ENCODE data around the gene MYEOV. TPM values are rescaled to one million over a fixed set of nuclear protein-coding genes. Genes with fewer than 3 reads are reported as not detected.
A peak's percentile ranks its signal among the peaks of the same experiment; 100 is the strongest.

The MYEOV gene
- total RNA-seq, 2 donors from 2014 or later = not detected

- no peaks in the 10 kb centered on the region for H3K36me3 Mint-ChIP-seq
- no peaks in the 10 kb centered on the region for H3K9me3 Mint-ChIP-seq
- DNase-seq (ENCODE audit: low spot score) (no peak), ATAC-seq (no peak)
- H3K4me3 Mint-ChIP-seq = no peak overlapping the region
- H3K27me3 Mint-ChIP-seq = peaks cover 0 to 9% of the 10 kb centered on the region in 2 donors
- H3K27ac Mint-ChIP-seq = no peak overlapping the region
- no peaks in the 10 kb centered on the region for H3K4me1 Mint-ChIP-seq (ENCODE audit: low read depth in 2 of 2)
Observed at GRCh38 chr11:69285766-69286165, 8.2 kb upstream of the MYEOV start.

GRCh38 chr11:69286374-69287371 lies 7.3 kb upstream of the MYEOV start:
- peaks cover 0 to 9% of the 10 kb centered on the region in 2 donors for H3K27me3 Mint-ChIP-seq
- no peaks in the 10 kb centered on the region for H3K9me3 Mint-ChIP-seq
- ATAC-seq (no peak), DNase-seq (ENCODE audit: low spot score) (no peak)
- no peak overlapping the region for H3K4me3 Mint-ChIP-seq
- no peaks in the 10 kb centered on the region for H3K4me1 Mint-ChIP-seq (ENCODE audit: low read depth in 2 of 2)
- H3K27ac Mint-ChIP-seq = no peak overlapping the region
- H3K36me3 Mint-ChIP-seq = no peaks in the 10 kb centered on the region

GRCh38 chr11:69287968-69288882 lies 5.7 kb upstream of the MYEOV start:
- Mint-ChIP-seq H3K9me3 (no peaks in the 10 kb centered on the region), H3K27me3 (peaks cover 0 to 9% of the 10 kb centered on the region in 2 donors), H3K27ac (no peak overlapping the region), H3K4me1 (ENCODE audit: low read depth in 2 of 2) (no peaks in the 10 kb centered on the region), H3K4me3 (no peak overlapping the region), H3K36me3 (no peaks in the 10 kb centered on the region)
- ATAC-seq (no peak), DNase-seq (ENCODE audit: low spot score) (no peak)

- no peak overlapping the region for H3K27ac Mint-ChIP-seq
- no peaks in the 10 kb centered on the region for H3K4me1 Mint-ChIP-seq (ENCODE audit: low read depth in 2 of 2)
- DNase-seq (ENCODE audit: low spot score) (no peak), ATAC-seq (no peak)
- no peaks in the 10 kb centered on the region for H3K36me3 Mint-ChIP-seq
- no peak overlapping the region for H3K4me3 Mint-ChIP-seq
- no peaks in the 10 kb centered on the region for H3K9me3 Mint-ChIP-seq
- peaks cover 0 to 7% of the 10 kb centered on the region in 2 donors for H3K27me3 Mint-ChIP-seq
Observed at GRCh38 chr11:69288883-69289242, 5.1 kb upstream of the MYEOV start.

GRCh38 chr11:69290806-69291205 lies 3.1 kb upstream of the MYEOV start:
- Mint-ChIP-seq H3K4me3 (no peak overlapping the region), H3K27me3 (peaks cover 0 to 4% of the 10 kb centered on the region in 2 donors), H3K36me3 (no peaks in the 10 kb centered on the region), H3K4me1 (ENCODE audit: low read depth in 2 of 2) (peaks cover 8 to 10% of the 10 kb centered on the region in 2 donors), H3K27ac (no peak overlapping the region), H3K9me3 (no peaks in the 10 kb centered on the region)
- DNase-seq (ENCODE audit: low spot score) = no peak
- no peak for ATAC-seq

GRCh38 chr11:69291459-69292110 lies 2.4 kb upstream of the MYEOV start:
- Mint-ChIP-seq H3K4me1 (ENCODE audit: low read depth in 2 of 2) (peaks cover 12 to 13% of the 10 kb centered on the region in 2 donors), H3K36me3 (no peaks in the 10 kb centered on the region), H3K27ac (no peak overlapping the region), H3K27me3 (peaks cover 0 to 6% of the 10 kb centered on the region in 2 donors), H3K9me3 (no peaks in the 10 kb centered on the region), H3K4me3 (no peak overlapping the region)
- DNase-seq (ENCODE audit: low spot score) (no peak), ATAC-seq (no peak)

GRCh38 chr11:69292221-69292648 lies 1.7 kb upstream of the MYEOV start:
- DNase-seq (ENCODE audit: low spot score) = no peak
- no peak overlapping the region for H3K4me3 Mint-ChIP-seq
- peaks cover 19 to 20% of the 10 kb centered on the region in 2 donors for H3K4me1 Mint-ChIP-seq (ENCODE audit: low read depth in 2 of 2)
- ATAC-seq = no peak
- peaks cover 0 to 6% of the 10 kb centered on the region in 2 donors for H3K27me3 Mint-ChIP-seq
- H3K27ac Mint-ChIP-seq = no peak overlapping the region
- no peaks in the 10 kb centered on the region for H3K36me3 Mint-ChIP-seq
- H3K9me3 Mint-ChIP-seq = no peaks in the 10 kb centered on the region

GRCh38 chr11:69293087-69293486 lies 868 bp upstream of the MYEOV start:
- peaks cover 0 to 6% of the 10 kb centered on the region in 2 donors for H3K27me3 Mint-ChIP-seq
- H3K9me3 Mint-ChIP-seq = no peaks in the 10 kb centered on the region
- no peak overlapping the region for H3K27ac Mint-ChIP-seq
- H3K4me3 Mint-ChIP-seq = no peak overlapping the region
- ATAC-seq = no peak
- H3K4me1 Mint-ChIP-seq (ENCODE audit: low read depth in 2 of 2) = peaks cover 27 to 28% of the 10 kb centered on the region in 2 donors
- no peaks in the 10 kb centered on the region for H3K36me3 Mint-ChIP-seq
- DNase-seq (ENCODE audit: low spot score) = no peak

- no peaks in the 10 kb centered on the region for H3K36me3 Mint-ChIP-seq
- H3K4me3 Mint-ChIP-seq = no peak overlapping the region
- peaks cover 0 to 6% of the 10 kb centered on the region in 2 donors for H3K27me3 Mint-ChIP-seq
- no peaks in the 10 kb centered on the region for H3K9me3 Mint-ChIP-seq
- H3K4me1 Mint-ChIP-seq (ENCODE audit: low read depth in 2 of 2) = peaks cover 43 to 44% of the 10 kb centered on the region in 2 donors
- DNase-seq (ENCODE audit: low spot score) (no peak), ATAC-seq (no peak)
- no peak overlapping the region for H3K27ac Mint-ChIP-seq
Observed at GRCh38 chr11:69294571-69295078, 670 bp downstream of the MYEOV start.

- H3K4me1 Mint-ChIP-seq (ENCODE audit: low read depth in 2 of 2) = peaks cover 50 to 51% of the 10 kb centered on the region in 2 donors
- peak overlapping the region; percentile 28 for H3K4me3 Mint-ChIP-seq
Observed at GRCh38 chr11:69295079-69295994, 1.4 kb downstream of the MYEOV start.

GRCh38 chr11:69295995-69296889 lies 2.3 kb downstream of the MYEOV start:
- Mint-ChIP-seq H3K27ac (peak overlapping the region; percentile 87 to 92), H3K9me3 (peaks cover 3% of the 10 kb centered on the region), H3K27me3 (peaks cover 0 to 6% of the 10 kb centered on the region in 2 donors), H3K36me3 (no peaks in the 10 kb centered on the region), H3K4me3 (peak overlapping the region; percentile 86), H3K4me1 (ENCODE audit: low read depth in 2 of 2) (peaks cover 59 to 60% of the 10 kb centered on the region in 2 donors)
- no peak for DNase-seq (ENCODE audit: low spot score)
- ATAC-seq = peak in 1 of 2 donors; percentile 25

More at GRCh38 chr11:69295079-69295994, 1.4 kb downstream of the MYEOV start:
- H3K9me3 Mint-ChIP-seq = no peaks in the 10 kb centered on the region
- no peaks in the 10 kb centered on the region for H3K36me3 Mint-ChIP-seq
- peak overlapping the region; percentile 23 to 65 for H3K27ac Mint-ChIP-seq
- DNase-seq (ENCODE audit: low spot score) (no peak), ATAC-seq (no peak)
- peaks cover 0 to 6% of the 10 kb centered on the region in 2 donors for H3K27me3 Mint-ChIP-seq

Measured in natural killer cell treated with Interleukin-12 subunit alpha and Interleukin-12 subunit beta and Interleukin-15 and Interleukin-18, amount 100 ng/mL, for 72 hours (primary cell).